Gastroesophageal sphincter (tissue), 4 donors: ENCODE data around the gene ZNF578. TPM values are rescaled to one million over a fixed set of nuclear protein-coding genes. Genes with fewer than 3 reads are reported as not detected.
"Not testable (repeated sequence)": the region's sequence is repeated elsewhere in the genome, so short reads cannot be mapped to it uniquely, and the experiment has no call there.

Experiments used
- ATAC-seq: fragments of 150-250 bp; one replicate; pipeline ENCODE4 v1.9.1; 2016; ENCODE audit warnings: mild to moderate bottlenecking, moderate library complexity
- H3K27ac ChIP-seq, 4 donors: fragments of 200-600 bp; sonication (generic) in 3 of 4; 1 replicate in 3 of 4; 2 replicates in 1 of 4; pipeline ENCODE4 v1.5.1; 2016 to 2019
- H3K27me3 ChIP-seq: fragments of 200-600 bp; sonication (generic); one replicate; pipeline ENCODE4 v1.5.1; 2019
- H3K36me3 ChIP-seq, 2 donors: fragments of 200-600 bp; sonication (generic); one replicate each; pipeline ENCODE4 v1.5.1; 2019; ENCODE audit warnings: control low read depth in 1 of 2
- H3K4me1 ChIP-seq, 3 donors: fragments of 200-600 bp; sonication (generic); 1 replicate in 2 of 3; 2 replicates in 1 of 3; pipeline ENCODE4 v1.5.1; 2016 to 2019; ENCODE audit warnings: control low read depth in 2 of 3
- H3K4me3 ChIP-seq, 2 donors: fragments of 200-600 bp; sonication (generic); one replicate each; pipeline ENCODE4 v1.5.1; 2019; ENCODE audit warnings: mild to moderate bottlenecking in 1 of 2, moderate library complexity in 1 of 2
- H3K9me3 ChIP-seq, 3 donors: fragments of 200-600 bp; sonication (generic); one replicate each; pipeline ENCODE4 v1.5.1; 2017 to 2019; ENCODE audit warnings: control low read depth in 2 of 3
- CTCF ChIP-seq, 4 experiments: fragments of 200-600 bp in 2 of 4; fragments of 450-650 bp in 2 of 4; sonication (generic) in 1 of 4; IDR thresholded peaks; one replicate each; pipeline ENCODE4 v1.5.1; 2017 to 2019; ENCODE audit warnings: antibody characterized with exemption in 4 of 4, mild to moderate bottlenecking in 2 of 4, moderate library complexity in 2 of 4
- EP300 ChIP-seq: sonication (generic); formaldehyde crosslinking; IDR thresholded peaks from one replicate; pipeline ENCODE4 v1.6.1; 2017; ENCODE audit warnings: antibody characterized with exemption, mild to moderate bottlenecking
- POLR2A ChIP-seq, 2 donors: fragments of 450-650 bp; IDR thresholded peaks; one replicate each; pipeline ENCODE4 v1.6.1; 2017; ENCODE audit warnings: antibody characterized with exemption in 2 of 2, mild to moderate bottlenecking in 2 of 2, moderate library complexity in 1 of 2
- POLR2AphosphoS5 ChIP-seq: sonication (generic); formaldehyde crosslinking; IDR thresholded peaks from one replicate; pipeline ENCODE4 v1.6.1; 2017; ENCODE audit warnings: antibody characterized with exemption
- WGBS, 2 donors: methylation state at CpG; one replicate each; pipeline ENCODE4 v1.1.5; 2018; ENCODE audit warnings: low coverage in 1 of 2; 5-methylcytosine and 5-hydroxymethylcytosine counted together
- total RNA-seq, 4 donors: library from RNA; depleted of rRNA; stranded (reverse); fragments of >200 nt; gene quantifications; one replicate each; pipeline ENCODE4 v1.1.0, GENCODE V29; 2016

Gene ZNF578
- total RNA-seq, 4 donors from 2014 or later: 1.1 to 4.2 (median 2.0) TPM

DNA sequence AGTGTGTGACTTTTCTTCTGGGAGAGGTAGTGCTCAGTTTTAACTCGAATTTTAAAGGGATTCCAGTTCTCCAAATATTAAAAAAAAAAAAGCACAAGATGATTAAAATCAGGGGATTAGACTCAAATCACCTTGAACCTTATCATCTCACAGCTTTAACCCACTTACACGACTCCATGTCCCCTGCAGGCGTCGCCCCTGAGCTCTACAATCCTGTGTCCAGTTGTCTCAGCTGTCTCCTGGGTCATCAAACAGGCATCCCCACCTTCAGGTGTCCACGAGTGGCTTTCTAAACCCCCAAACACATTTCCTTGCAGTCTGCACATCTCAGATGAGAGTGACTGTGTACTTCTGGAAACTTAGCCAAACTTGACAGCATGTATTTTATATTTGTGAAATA lies 88.3 kb downstream of the ZNF578 start:
- Histone ChIP-seq H3K9me3 (no peaks in the 10 kb centered on the region), H3K27me3 (no peaks in the 10 kb centered on the region), H3K4me3 (no peak overlapping the region), H3K36me3 (peaks cover 4 to 41% of the 10 kb centered on the region in 2 donors), H3K27ac (no peak overlapping the region), H3K4me1 (peaks cover 0 to 6% (median 0%) of the 10 kb centered on the region in 3 donors)
- no peak for ATAC-seq
- no peak for TF ChIP-seq CTCF (IDR thresholded peaks at IDR 0.05)
- TF ChIP-seq EP300: no peak
- TF ChIP-seq POLR2A (IDR thresholded peaks at IDR 0.05): no peak
- no peak for TF ChIP-seq POLR2AphosphoS5
- 82% methylated on average over 5 of the region's 5 CpGs for WGBS, 2 donors

DNA sequence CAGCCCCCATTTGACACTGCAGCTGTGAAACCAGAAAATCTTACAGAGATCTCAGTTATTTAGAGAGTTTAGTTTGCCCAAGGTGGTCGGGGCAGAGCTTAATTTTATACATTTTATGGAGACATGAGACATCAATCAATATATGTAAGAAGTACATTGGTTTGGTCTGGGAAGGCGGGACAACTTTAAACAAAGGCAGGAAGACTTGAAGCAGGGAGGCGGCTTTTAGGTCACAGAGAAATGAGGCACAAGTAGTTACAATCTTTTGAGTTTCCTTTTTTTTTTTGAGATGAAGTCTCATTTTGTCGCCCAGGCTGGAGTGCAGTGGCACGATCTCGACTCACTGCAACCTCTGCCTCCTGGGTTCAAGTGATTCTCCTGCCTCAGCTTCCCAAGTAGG lies 89.2 kb downstream of the ZNF578 start:
- 50 to 79% methylated on average over 2 to 6 of the region's 6 CpGs for WGBS, 2 donors
- H3K36me3 ChIP-seq: peaks cover 4 to 50% of the 10 kb centered on the region in 2 donors
- not testable (repeated sequence) for H3K27me3 ChIP-seq, H3K4me3 ChIP-seq, H3K27ac ChIP-seq, H3K9me3 ChIP-seq, ATAC-seq, H3K4me1 ChIP-seq

DNA sequence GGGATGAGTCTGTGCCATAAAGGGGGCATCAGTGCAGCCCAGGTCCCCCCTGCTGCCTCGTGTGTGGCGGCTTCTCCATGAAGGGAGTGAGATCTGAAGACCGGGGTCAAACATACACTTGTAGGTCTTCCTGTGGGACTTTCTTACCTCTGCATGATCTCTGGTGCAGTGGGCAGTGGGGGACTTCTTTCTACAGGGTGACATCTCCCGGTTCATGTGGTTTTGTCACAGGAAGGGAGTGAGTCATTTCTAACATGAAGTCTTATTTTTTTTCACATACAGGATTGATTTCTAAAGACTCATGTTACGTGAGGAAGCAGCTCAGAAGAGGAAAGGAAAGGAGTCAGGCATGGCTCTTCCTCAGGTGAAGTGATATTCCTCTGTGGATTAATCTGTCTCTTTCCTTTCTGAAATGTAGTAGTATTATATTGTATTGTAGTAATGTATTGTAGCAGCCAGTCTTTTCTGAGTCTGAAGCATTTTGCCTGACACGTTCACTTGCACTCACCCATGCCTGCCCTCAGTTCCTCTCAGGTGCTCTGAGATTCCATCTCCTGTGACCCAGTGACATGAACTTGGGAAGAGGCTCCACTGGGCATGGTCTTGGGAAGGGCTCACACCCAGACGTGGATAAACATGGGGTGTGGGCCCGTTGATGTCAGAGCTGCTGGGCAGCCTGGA lies 89.8 kb downstream of the ZNF578 start:
- H3K27ac ChIP-seq: no peak overlapping the region
- H3K4me3 ChIP-seq: no peak overlapping the region
- no peaks in the 10 kb centered on the region for H3K9me3 ChIP-seq
- H3K4me1 ChIP-seq: no peaks in the 10 kb centered on the region
- no peak for TF ChIP-seq POLR2AphosphoS5
- no peak for TF ChIP-seq CTCF (IDR thresholded peaks at IDR 0.05)
- TF ChIP-seq EP300: no peak
- no peak for TF ChIP-seq POLR2A (IDR thresholded peaks at IDR 0.05)
- no peaks in the 10 kb centered on the region for H3K27me3 ChIP-seq
- ATAC-seq: no peak
- 60 to 75% methylated on average over 3 to 6 of the region's 8 CpGs for WGBS, 2 donors
- H3K36me3 ChIP-seq: peaks cover 4 to 56% of the 10 kb centered on the region in 2 donors

- H3K27ac ChIP-seq: no peak overlapping the region
- no peak overlapping the region for H3K4me3 ChIP-seq
- 95 to 96% methylated on average over 15 of the region's 15 CpGs for WGBS, 2 donors
- peaks cover 3 to 98% of the 10 kb centered on the region in 2 donors for H3K36me3 ChIP-seq
- no peaks in the 10 kb centered on the region for H3K4me1 ChIP-seq
- ATAC-seq: no peak
- H3K9me3 ChIP-seq: peaks cover 0 to 63% (median 0%) of the 10 kb centered on the region in 3 donors
- TF ChIP-seq CTCF (IDR thresholded peaks at IDR 0.05) (no peak), EP300 (no peak), POLR2AphosphoS5 (no peak), POLR2A (IDR thresholded peaks at IDR 0.05) (no peak)
- no peaks in the 10 kb centered on the region for H3K27me3 ChIP-seq
Observed at GRCh38 chr19:52554216-52554971, 101.0 kb downstream of the ZNF578 start.

DNA sequence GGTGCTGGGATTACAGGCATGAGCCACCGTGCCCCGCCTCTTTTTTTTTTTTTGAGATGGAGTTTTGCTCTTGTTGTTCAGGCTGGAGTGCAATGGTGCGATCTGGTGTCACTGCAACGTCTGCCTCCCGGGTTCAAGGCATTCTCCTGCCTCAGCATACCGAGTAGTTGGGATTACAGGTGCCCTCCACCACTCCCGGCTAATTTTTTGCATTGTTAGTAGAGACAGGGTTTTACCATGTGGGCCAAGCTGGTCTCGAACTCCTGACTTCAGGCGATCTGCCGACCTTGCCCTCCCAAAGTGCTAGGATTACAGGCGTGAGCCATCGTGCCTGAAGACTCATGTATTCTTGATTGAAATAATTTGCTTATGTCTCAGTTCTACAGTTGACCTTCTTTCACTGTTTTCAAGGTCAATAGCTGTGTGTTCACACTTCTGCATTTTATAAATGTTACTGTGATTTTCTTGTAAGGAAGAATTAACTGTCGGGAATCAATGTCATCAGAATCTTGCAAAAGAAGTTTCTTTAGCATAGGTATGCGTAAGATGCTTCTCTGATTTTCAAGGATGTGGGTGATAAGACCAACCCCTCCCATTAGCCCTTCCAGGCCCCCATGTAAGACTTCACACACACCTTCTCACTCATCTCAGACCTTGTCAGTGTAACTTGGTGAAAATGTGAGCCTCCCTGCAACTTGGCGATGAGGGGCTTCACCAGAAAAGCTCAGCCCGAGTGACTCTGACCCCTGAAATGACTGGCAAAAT lies 104.1 kb downstream of the ZNF578 start:
- peaks cover 3 to 92% of the 10 kb centered on the region in 2 donors for H3K36me3 ChIP-seq
- H3K4me3 ChIP-seq: no peak overlapping the region
- 97 to 98% methylated on average over 10 to 15 of the region's 16 CpGs for WGBS, 2 donors
- no peaks in the 10 kb centered on the region for H3K4me1 ChIP-seq
- H3K27me3 ChIP-seq: no peaks in the 10 kb centered on the region
- H3K27ac ChIP-seq: no peak overlapping the region
- peaks cover 0 to 58% (median 0%) of the 10 kb centered on the region in 3 donors for H3K9me3 ChIP-seq
- ATAC-seq: no peak
- TF ChIP-seq POLR2A (IDR thresholded peaks at IDR 0.05) (no peak), POLR2AphosphoS5 (no peak), CTCF (IDR thresholded peaks at IDR 0.05) (no peak), EP300 (no peak)

- not testable (repeated sequence) for H3K4me3 ChIP-seq, H3K27me3 ChIP-seq, H3K27ac ChIP-seq, ATAC-seq, H3K4me1 ChIP-seq
- Histone ChIP-seq H3K36me3 (peaks cover 3 to 91% of the 10 kb centered on the region in 2 donors), H3K9me3 (peaks cover 0 to 52% (median 0%) of the 10 kb centered on the region in 3 donors)
- 65 to 73% methylated on average over 2 to 5 of the region's 5 CpGs for WGBS, 2 donors
Observed at GRCh38 chr19:52558732-52559445, 105.5 kb downstream of the ZNF578 start.

GRCh38 chr19:52561611-52562010 lies 108.3 kb downstream of the ZNF578 start:
- H3K4me3 ChIP-seq, H3K27me3 ChIP-seq, ATAC-seq, H3K4me1 ChIP-seq, H3K27ac ChIP-seq: not testable (repeated sequence)
- WGBS, 2 donors: 94% methylated on average over 3 of the region's 8 CpGs; no CpG with 5 or more reads in 1 of the 2 donors
- Histone ChIP-seq H3K9me3 (peaks cover 0 to 25% (median 0%) of the 10 kb centered on the region in 3 donors), H3K36me3 (peaks cover 0 to 76% of the 10 kb centered on the region in 2 donors)
